Parathyroid adenoma (tissue), 2 donors: ENCODE measurements around the gene BUB1.
"Not testable (repeated sequence)": the region's sequence is repeated elsewhere in the genome, so short reads cannot be mapped to it uniquely, and the experiment has no call there.

ENCODE experiments used
- H2AFZ ChIP-seq: fragments of 300-600 bp; sonication (generic); one replicate; pipeline ENCODE4 v1.7.0; 2017; ENCODE audit warnings: antibody characterized with exemption, mild to moderate bottlenecking
- H3K27ac ChIP-seq: fragments of 300-600 bp; sonication (generic); one replicate; pipeline ENCODE4 v1.7.0; 2017
- H3K27me3 ChIP-seq: fragments of 300-600 bp; sonication (generic); one replicate; pipeline ENCODE4 v1.7.0; 2017; ENCODE audit warnings: low read length; ENCODE audit not compliant: control insufficient read depth, insufficient read depth
- H3K36me3 ChIP-seq: fragments of 300-600 bp; sonication (generic); one replicate; pipeline ENCODE4 v1.7.0; 2017; ENCODE audit warnings: low read length; ENCODE audit not compliant: control insufficient read depth, insufficient read depth
- H3K4me1 ChIP-seq: fragments of 300-600 bp; sonication (generic); one replicate; pipeline ENCODE4 v1.7.0; 2017; ENCODE audit warnings: control low read depth
- H3K4me2 ChIP-seq: fragments of 300-600 bp; sonication (generic); one replicate; pipeline ENCODE4 v1.7.0; 2017; ENCODE audit warnings: low read length
- H3K4me3 ChIP-seq: fragments of 300-600 bp; sonication (generic); one replicate; pipeline ENCODE4 v1.7.0; 2017; ENCODE audit warnings: low read depth, low read length
- H3K79me2 ChIP-seq: fragments of 300-600 bp; sonication (generic); one replicate; pipeline ENCODE4 v1.7.0; 2017; ENCODE audit warnings: control low read depth
- H3K9ac ChIP-seq: fragments of 300-600 bp; sonication (generic); one replicate; pipeline ENCODE4 v1.7.0; 2017; ENCODE audit warnings: mild to moderate bottlenecking
- H3K9me3 ChIP-seq: fragments of 300-600 bp; sonication (generic); one replicate; pipeline ENCODE4 v1.7.0; 2017; ENCODE audit warnings: low read length; ENCODE audit not compliant: control insufficient read depth
- donor health status: primary hyperparathyroidism.

Gene BUB1

DNA sequence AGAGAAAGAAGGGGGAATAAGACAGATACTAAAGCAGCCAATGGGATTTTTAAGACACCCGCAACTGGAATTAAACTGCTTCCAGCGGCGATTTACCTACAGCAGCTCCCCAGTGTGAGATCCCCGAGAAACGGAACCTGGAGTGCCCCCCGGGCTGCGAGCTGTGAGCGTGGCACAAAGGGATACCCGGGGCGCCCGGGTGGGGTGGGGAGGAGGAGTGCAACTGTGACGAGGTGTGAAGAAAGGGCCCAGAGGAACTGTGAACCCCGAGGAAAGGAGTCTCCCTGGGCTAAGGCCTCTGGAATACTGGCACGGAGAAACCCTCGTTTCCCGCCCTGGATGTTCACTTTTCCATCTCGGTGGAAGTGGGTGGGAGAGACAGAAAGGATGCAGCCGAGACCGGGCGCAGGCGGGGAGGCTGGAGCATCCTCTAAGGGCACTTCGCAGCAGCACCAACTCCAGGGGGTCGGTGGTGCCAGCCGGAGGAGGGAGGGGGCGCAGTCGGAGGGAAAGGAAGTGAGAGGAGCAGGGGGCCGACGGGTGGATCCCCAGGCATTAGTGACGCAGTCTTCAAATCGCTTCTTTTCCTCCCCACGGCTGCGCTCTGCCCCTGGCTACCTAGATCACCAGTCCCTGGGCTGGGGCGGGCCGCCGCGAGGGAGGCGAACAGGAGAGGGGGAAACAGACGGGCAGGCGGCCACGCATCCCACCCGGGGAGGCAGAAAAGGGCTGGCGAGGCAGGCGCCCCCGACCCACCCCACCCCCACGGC lies 67.8 kb downstream of the BUB1 start:
- not testable (repeated sequence) for H3K27ac ChIP-seq, H3K79me2 ChIP-seq, H3K9me3 ChIP-seq, H3K4me1 ChIP-seq, H3K27me3 ChIP-seq, H3K9ac ChIP-seq, H3K4me2 ChIP-seq, H3K4me3 ChIP-seq, H3K36me3 ChIP-seq, H2AFZ ChIP-seq

- H3K9ac ChIP-seq, H3K27ac ChIP-seq, H3K27me3 ChIP-seq, H3K4me1 ChIP-seq, H3K9me3 ChIP-seq, H3K4me3 ChIP-seq, H2AFZ ChIP-seq, H3K36me3 ChIP-seq, H3K79me2 ChIP-seq, H3K4me2 ChIP-seq: not testable (repeated sequence)
These were observed 68.9 kb downstream of the BUB1 start for GRCh38 chr2:110608788-110609502.

GRCh38 chr2:110605057-110605456 lies 72.8 kb downstream of the BUB1 start:
- H3K79me2 ChIP-seq, H3K9ac ChIP-seq: not testable (repeated sequence)

DNA sequence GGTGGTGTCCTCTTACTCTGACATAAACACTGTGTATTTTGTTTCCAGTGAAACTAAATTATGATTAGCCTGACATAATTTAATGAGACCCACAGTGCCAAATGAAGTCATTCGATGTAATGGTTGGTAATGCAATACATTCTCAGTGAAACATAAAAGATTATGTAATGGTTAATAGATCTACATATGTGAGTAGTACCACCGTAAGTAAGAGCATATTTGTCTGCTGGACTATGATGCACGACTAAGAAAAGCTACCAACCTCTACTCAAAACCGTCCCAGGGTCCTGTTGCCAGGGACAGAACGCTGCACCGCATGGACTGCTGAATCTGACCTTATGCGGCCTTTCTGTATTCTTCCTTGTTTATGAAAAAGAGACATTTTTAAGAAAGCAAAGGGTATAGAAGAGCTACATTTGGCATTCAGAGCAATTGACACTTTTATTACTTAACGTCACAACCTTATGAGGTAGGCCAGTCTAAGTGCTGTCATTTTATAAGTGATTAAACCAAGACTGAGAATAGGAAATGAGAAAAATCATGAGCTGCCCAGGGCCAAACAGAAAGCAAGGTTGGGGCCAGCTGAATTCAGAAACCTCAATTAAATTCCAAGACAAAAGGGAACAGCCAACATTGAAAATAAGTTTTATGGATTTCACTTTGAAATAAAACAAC lies 73.8 kb downstream of the BUB1 start:
- not testable (repeated sequence) for H3K9ac ChIP-seq, H3K4me1 ChIP-seq, H3K27me3 ChIP-seq, H3K36me3 ChIP-seq, H3K4me2 ChIP-seq, H3K4me3 ChIP-seq, H3K27ac ChIP-seq, H3K9me3 ChIP-seq, H3K79me2 ChIP-seq, H2AFZ ChIP-seq

More at GRCh38 chr2:110605057-110605456, 72.8 kb downstream of the BUB1 start:
- H3K9me3 ChIP-seq, H3K27me3 ChIP-seq, H2AFZ ChIP-seq, H3K27ac ChIP-seq, H3K36me3 ChIP-seq, H3K4me2 ChIP-seq, H3K4me3 ChIP-seq, H3K4me1 ChIP-seq: not testable (repeated sequence)

- not testable (repeated sequence) for H3K79me2 ChIP-seq, H3K4me3 ChIP-seq, H3K27me3 ChIP-seq, H3K4me2 ChIP-seq, H3K9ac ChIP-seq, H2AFZ ChIP-seq, H3K36me3 ChIP-seq, H3K4me1 ChIP-seq, H3K9me3 ChIP-seq, H3K27ac ChIP-seq
These were observed 75.7 kb downstream of the BUB1 start for GRCh38 chr2:110602139-110602538.

DNA sequence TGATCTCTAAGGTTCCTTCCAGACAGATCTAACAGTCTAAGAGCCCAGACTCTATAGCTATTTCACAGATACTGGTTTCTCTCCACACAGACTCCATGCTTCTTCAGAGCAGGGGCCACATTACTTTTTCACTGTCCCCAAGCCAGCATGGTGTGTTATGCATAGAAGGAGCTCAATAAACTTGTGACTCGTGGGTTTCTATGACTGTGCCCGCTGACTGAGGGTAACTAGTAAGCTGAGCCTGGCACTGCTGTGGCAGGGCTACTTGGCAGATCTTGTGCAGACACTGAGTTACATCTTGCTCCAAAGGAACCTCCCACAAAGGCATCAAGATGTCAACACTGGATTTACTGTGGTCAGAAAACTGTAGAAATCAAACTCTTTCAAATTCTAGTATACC lies 85.9 kb downstream of the BUB1 start:
- H3K36me3 ChIP-seq, H3K79me2 ChIP-seq, H3K9ac ChIP-seq, H3K4me3 ChIP-seq, H3K27me3 ChIP-seq, H3K9me3 ChIP-seq, H3K4me1 ChIP-seq, H3K27ac ChIP-seq, H2AFZ ChIP-seq, H3K4me2 ChIP-seq: not testable (repeated sequence)

- not testable (repeated sequence) for H3K4me2 ChIP-seq, H3K36me3 ChIP-seq, H3K9me3 ChIP-seq, H2AFZ ChIP-seq, H3K9ac ChIP-seq, H3K27ac ChIP-seq, H3K4me3 ChIP-seq, H3K4me1 ChIP-seq, H3K27me3 ChIP-seq, H3K79me2 ChIP-seq
These were observed 88.1 kb downstream of the BUB1 start for GRCh38 chr2:110589677-110590330.

- not testable (repeated sequence) for H3K4me2 ChIP-seq, H3K36me3 ChIP-seq, H3K27ac ChIP-seq, H3K27me3 ChIP-seq, H3K4me1 ChIP-seq, H3K79me2 ChIP-seq, H3K9me3 ChIP-seq, H2AFZ ChIP-seq, H3K9ac ChIP-seq, H3K4me3 ChIP-seq
These were observed 89.3 kb downstream of the BUB1 start for GRCh38 chr2:110588520-110588919.
